Iris pigment epithelial cell (primary cell): ENCODE measurements around the gene CRTC3.
"Not testable (repeated sequence)": the region's sequence is repeated elsewhere in the genome, so short reads cannot be mapped to it uniquely, and the experiment has no call there.

Experiments
- DNase-seq: peaks from one replicate; pipeline ENCODE4 v3.0.0-alpha.2; 2011; ENCODE audit warnings: low read depth

CRTC3 gene

GRCh38 chr15:90529371-90530249, at the start of gene CRTC3:
Gene CRTC3 (plus strand): TSS chr15:90529923. CDS start chr15:90530072, 149 bp downstream.
- DNase-seq: peak; percentile 62

- no peak for DNase-seq
Observed at GRCh38 chr15:90481023-90481422, 48.7 kb upstream of the CRTC3 start.

- DNase-seq: peak; percentile 36
Observed at GRCh38 chr15:90482124-90483011, 47.4 kb upstream of the CRTC3 start.

- DNase-seq: no peak
Observed at GRCh38 chr15:90483012-90483307, 46.8 kb upstream of the CRTC3 start.

- DNase-seq: no peak
Observed at GRCh38 chr15:90483637-90484036, 46.1 kb upstream of the CRTC3 start.

- DNase-seq: no peak
Observed at GRCh38 chr15:90487186-90487585, 42.5 kb upstream of the CRTC3 start.

- no peak for DNase-seq
Observed at GRCh38 chr15:90489514-90489913, 40.2 kb upstream of the CRTC3 start.

- no peak for DNase-seq
Observed at GRCh38 chr15:90489944-90490343, 39.8 kb upstream of the CRTC3 start.

- DNase-seq: no peak
Observed at GRCh38 chr15:90493647-90494046, 36.1 kb upstream of the CRTC3 start.

- DNase-seq: no peak
Observed at GRCh38 chr15:90495067-90495466, 34.7 kb upstream of the CRTC3 start.

- no peak for DNase-seq
Observed at GRCh38 chr15:90496791-90497190, 32.9 kb upstream of the CRTC3 start.

- DNase-seq: no peak
Observed at GRCh38 chr15:90497376-90497775, 32.3 kb upstream of the CRTC3 start.

GRCh38 chr15:90497912-90498311, 31.8 kb upstream of the CRTC3 start:
- no peak for DNase-seq

- no peak for DNase-seq
Observed at GRCh38 chr15:90500171-90500570, 29.6 kb upstream of the CRTC3 start.

- DNase-seq: no peak
Observed at GRCh38 chr15:90501898-90502297, 27.8 kb upstream of the CRTC3 start.

- not testable (repeated sequence) for DNase-seq
Observed at GRCh38 chr15:90510781-90511180, 18.9 kb upstream of the CRTC3 start.

GRCh38 chr15:90511211-90511618, 18.5 kb upstream of the CRTC3 start:
- DNase-seq: not testable (repeated sequence)

- DNase-seq: no peak
Observed at GRCh38 chr15:90512276-90512675, 17.4 kb upstream of the CRTC3 start.

- no peak for DNase-seq
Observed at GRCh38 chr15:90512981-90513380, 16.7 kb upstream of the CRTC3 start.

GRCh38 chr15:90513448-90513847, 16.3 kb upstream of the CRTC3 start:
- DNase-seq: no peak

- DNase-seq: not testable (repeated sequence)
Observed at GRCh38 chr15:90513893-90514292, 15.8 kb upstream of the CRTC3 start.

- peak; percentile 51 for DNase-seq
Observed at GRCh38 chr15:90519688-90520087, 10.0 kb upstream of the CRTC3 start.

GRCh38 chr15:90520365-90520764, 9.4 kb upstream of the CRTC3 start:
- DNase-seq: no peak
